ENCODE results near the gene CPSF3.
"Not testable (repeated sequence)": the region's sequence is repeated elsewhere in the genome, so short reads cannot be mapped to it uniquely, and the experiment has no call there.

The CPSF3 gene

DNA sequence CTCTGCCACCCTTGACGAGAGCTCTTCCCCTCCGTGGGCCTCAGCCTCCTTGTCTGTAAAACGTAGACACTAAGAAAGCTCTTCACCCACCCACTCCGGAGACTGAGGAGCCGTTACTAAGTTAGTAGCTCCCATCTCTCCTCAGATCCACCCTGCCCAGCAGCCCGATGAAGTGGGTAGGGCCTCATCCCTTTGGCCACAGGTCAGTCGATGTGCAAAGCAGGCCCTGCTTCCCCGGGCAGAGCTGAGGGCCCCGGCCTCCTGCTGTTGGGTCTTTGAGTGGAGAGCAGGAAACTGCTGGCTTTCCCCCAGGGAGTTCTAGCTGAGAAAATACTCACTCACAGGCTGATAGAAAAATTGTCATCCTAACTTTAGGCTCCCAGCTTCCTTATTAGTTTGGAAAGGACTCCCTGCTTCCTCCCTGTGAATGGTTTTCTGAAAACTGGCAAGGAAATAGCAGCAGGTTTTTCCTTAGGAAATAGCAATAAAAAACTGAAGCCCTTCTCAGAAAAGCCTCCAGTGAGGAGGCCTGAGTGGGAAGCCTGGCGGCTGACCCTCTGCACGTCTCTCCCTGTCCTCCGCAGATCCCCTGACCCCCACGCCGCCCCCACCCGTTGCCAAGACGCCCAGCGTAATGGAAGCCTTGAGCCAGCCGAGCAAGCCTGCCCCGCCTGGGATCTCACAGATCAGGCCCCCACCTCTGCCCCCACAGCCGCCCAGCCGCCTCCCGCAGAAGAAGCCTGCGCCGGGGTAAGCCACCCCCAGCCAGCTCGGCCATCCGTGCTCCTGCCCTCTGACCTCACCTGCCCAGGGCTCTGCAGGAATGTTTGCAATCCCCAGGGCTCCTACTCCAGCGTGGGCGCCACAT, 30.3 kb upstream of the CPSF3 start:
- Histone ChIP-seq H3K9me3 (no peaks in the 10 kb centered on the region), H3K9ac (peak overlapping the region; percentile 77), H3K4me3 (peak overlapping the region; percentile 27; the same call in 1 of the 2 replicates), H3K27ac (peak overlapping the region; percentile 88), H3K36me3 (peaks cover 86% of the 10 kb centered on the region), H4K20me1 (no peaks in the 10 kb centered on the region), H3K27me3 (no peaks in the 10 kb centered on the region), H3K4me1 (peaks cover 48% of the 10 kb centered on the region), H3K4me2 (peak overlapping the region; percentile 88)
- no peak for TF ChIP-seq Cebpa-rat (IDR thresholded peaks at IDR 0.05)

- Histone ChIP-seq H3K36me3 (peaks cover 83% of the 10 kb centered on the region), H3K9ac (no peak overlapping the region), H3K9me3 (no peaks in the 10 kb centered on the region), H3K27me3 (no peaks in the 10 kb centered on the region), H3K4me3 (no peak overlapping the region), H3K4me1 (peaks cover 59% of the 10 kb centered on the region), H3K4me2 (no peak overlapping the region), H4K20me1 (no peaks in the 10 kb centered on the region), H3K27ac (no peak overlapping the region)
- TF ChIP-seq Cebpa-rat (IDR thresholded peaks at IDR 0.05) = no peak
Measured at GRCh38 chr2:9394816-9395215, 28.6 kb upstream of the CPSF3 start.

DNA sequence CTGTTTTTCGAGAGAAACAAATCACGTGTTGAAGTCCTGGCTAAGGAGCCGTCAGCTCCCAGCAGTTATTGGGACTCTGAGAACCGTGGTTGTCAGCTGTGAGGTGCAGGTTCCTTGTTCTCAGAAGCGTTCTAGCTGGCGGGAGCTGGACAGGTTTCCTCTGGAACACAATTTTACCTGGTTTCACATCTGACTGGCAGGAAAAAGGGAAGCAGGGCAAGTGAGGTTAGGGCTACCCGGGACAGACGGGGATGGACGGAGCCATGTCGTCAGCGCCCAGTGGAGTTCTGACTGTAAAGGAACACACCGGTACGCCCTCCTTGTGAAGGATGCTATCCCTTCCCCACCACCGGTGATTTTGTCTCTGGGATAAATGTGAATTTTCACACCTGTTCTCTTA, 26.3 kb upstream of the CPSF3 start:
- Histone ChIP-seq H3K9me3 (no peaks in the 10 kb centered on the region), H3K27me3 (no peaks in the 10 kb centered on the region), H3K4me3 (no peak overlapping the region), H3K27ac (no peak overlapping the region), H3K4me2 (no peak overlapping the region), H3K9ac (no peak overlapping the region), H3K36me3 (peaks cover 77% of the 10 kb centered on the region), H3K4me1 (peaks cover 54% of the 10 kb centered on the region), H4K20me1 (no peaks in the 10 kb centered on the region)
- TF ChIP-seq Cebpa-rat (IDR thresholded peaks at IDR 0.05) = no peak

GRCh38 chr2:9398251-9398650, 25.2 kb upstream of the CPSF3 start:
- H3K4me2 ChIP-seq, H3K9me3 ChIP-seq, H3K27ac ChIP-seq, H3K27me3 ChIP-seq, H3K9ac ChIP-seq, H4K20me1 ChIP-seq, H3K4me3 ChIP-seq: not testable (repeated sequence)
- H3K36me3 ChIP-seq = peaks cover 88% of the 10 kb centered on the region
- H3K4me1 ChIP-seq = peaks cover 44% of the 10 kb centered on the region

DNA sequence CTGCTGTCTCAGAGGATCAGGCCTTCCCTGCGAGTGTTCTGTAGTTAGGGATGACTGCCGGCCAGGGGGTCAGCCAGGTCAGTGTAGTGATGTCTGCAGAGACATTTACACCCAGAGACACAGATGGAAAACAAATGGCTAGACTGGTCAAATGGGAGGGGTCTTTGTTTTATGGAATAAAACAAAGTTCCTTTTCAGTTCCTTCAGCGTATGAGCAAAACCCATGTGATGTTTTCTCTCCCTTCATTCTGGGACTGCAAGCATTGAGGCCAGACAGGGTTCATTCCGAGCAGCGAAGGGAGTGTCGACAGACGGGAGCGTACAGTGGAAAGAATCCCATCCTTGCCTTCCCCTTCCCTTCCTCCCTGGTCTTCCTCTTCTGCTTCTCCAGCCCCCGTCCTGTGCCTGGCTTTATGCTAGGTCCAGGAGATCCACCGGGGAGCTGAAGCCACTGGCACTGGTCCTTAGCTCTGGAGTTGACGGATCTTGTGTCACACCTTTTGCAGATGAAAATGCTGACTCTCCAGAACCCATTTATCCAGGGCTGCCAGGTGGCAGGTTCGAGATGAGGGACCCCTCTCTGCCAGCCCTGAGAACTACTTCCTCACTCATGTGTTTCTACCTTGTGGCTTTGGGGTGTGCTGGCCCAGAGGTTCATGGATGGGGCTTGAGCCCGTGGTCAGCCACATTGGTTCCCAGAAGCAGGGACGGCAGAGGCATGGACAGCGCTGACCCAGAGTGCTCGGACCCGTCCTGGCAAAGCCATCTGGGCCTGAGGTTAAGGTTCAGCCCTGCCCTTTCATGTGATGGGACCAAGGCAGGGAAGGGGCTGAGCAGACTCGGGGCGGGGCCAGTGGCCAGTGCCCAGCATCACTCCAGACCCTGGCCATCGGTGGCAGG, 24.3 kb upstream of the CPSF3 start:
- Histone ChIP-seq H3K9me3 (no peaks in the 10 kb centered on the region), H3K4me1 (peaks cover 37% of the 10 kb centered on the region), H3K27ac (peak overlapping the region; percentile 82), H4K20me1 (no peaks in the 10 kb centered on the region), H3K27me3 (no peaks in the 10 kb centered on the region), H3K36me3 (peaks cover 88% of the 10 kb centered on the region), H3K9ac (peak overlapping the region; percentile 48), H3K4me2 (peak overlapping the region; percentile 72), H3K4me3 (no peak overlapping the region)
- TF ChIP-seq Cebpa-rat (IDR thresholded peaks at IDR 0.05) = no peak

GRCh38 chr2:9400268-9401058, 23.0 kb upstream of the CPSF3 start:
- H3K4me3 ChIP-seq = no peak overlapping the region
- TF ChIP-seq Cebpa-rat (IDR thresholded peaks at IDR 0.05) = no peak
- no peaks in the 10 kb centered on the region for H4K20me1 ChIP-seq
- H3K4me1 ChIP-seq = peaks cover 37% of the 10 kb centered on the region
- H3K9me3 ChIP-seq = no peaks in the 10 kb centered on the region
- H3K9ac ChIP-seq = no peak overlapping the region; the same call in 1 of the 2 replicates
- peak overlapping the region; percentile 66 for H3K27ac ChIP-seq
- H3K36me3 ChIP-seq = peaks cover 85% of the 10 kb centered on the region
- no peaks in the 10 kb centered on the region for H3K27me3 ChIP-seq
- peak overlapping the region; percentile 55 for H3K4me2 ChIP-seq

DNA sequence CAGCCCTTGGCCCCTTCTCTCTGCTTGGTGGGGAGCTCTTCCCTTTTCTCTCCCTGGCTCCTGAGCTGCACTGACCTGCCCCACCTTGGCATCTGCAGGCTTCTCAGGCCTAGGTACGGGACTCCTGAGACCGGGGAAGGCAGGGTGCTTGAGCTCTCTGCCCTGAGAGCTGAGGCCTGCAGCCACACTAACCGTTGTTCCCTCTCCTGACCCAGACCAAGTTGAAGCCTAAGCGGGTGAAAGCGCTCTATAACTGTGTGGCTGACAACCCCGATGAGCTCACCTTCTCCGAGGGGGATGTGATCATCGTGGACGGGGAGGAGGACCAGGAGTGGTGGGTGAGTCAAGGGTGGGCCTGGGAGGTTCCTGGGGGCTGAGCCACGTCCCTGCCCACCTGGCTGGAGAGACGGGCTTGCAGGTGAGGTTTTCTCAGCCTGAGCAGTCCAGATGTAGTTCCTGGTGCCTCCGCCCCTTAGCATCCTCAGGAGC, 22.4 kb upstream of the CPSF3 start:
- Histone ChIP-seq H3K27me3 (no peaks in the 10 kb centered on the region), H3K9ac (no peak overlapping the region; the same call in 1 of the 2 replicates), H3K36me3 (peaks cover 83% of the 10 kb centered on the region), H3K4me2 (peak overlapping the region; percentile 55), H3K27ac (peak overlapping the region; percentile 66), H3K9me3 (no peaks in the 10 kb centered on the region), H3K4me1 (peaks cover 37% of the 10 kb centered on the region), H3K4me3 (no peak overlapping the region), H4K20me1 (no peaks in the 10 kb centered on the region)
- no peak for TF ChIP-seq Cebpa-rat (IDR thresholded peaks at IDR 0.05)

DNA sequence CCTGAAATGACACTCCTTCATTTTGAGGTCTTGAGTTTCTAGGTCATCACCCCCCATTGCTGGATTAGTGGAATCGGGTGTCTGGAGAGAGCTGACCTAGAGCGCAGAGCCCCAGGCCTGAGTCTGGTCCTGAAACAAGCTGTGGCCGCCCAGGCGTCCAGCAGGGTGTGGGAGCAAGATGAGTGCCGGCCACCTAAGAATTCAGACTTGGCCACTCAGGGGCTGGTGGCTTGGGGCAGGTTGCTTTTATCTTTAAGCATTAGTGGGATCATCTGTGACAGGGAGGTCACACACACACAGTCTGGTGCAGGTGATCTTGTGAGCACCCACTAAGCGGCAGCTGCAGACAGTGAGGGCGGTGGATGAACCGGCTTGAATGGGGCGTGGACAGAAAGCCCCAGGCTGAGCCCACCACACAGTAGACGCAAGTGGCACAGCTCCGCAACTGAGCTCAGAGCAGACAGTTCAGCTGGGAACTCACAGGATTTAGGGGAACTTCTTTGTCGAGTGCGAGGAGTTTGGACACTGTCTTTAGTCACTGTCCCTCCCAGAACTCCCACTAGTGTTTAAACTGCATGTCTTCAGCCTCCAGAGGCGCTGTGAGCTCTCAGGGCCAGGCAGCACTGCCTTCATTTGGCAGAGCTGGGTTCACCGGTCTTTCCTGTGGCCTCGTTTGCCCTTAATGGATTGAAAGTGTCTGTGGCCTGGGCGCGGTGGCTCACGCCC, 21.6 kb upstream of the CPSF3 start:
- H3K27ac ChIP-seq = peak overlapping the region; percentile 66; the same call in 1 of the 2 replicates
- H3K4me2 ChIP-seq = no peak overlapping the region
- no peak overlapping the region for H3K4me3 ChIP-seq
- peaks cover 82% of the 10 kb centered on the region for H3K36me3 ChIP-seq
- peaks cover 37% of the 10 kb centered on the region for H3K4me1 ChIP-seq
- H3K9me3 ChIP-seq = no peaks in the 10 kb centered on the region
- no peak for TF ChIP-seq Cebpa-rat (IDR thresholded peaks at IDR 0.05)
- 0 out of 2 replicates have a peak, but pooled peaks cover 1% of the 10 kb centered on the region for H4K20me1 ChIP-seq
- H3K9ac ChIP-seq = no peak overlapping the region
- no peaks in the 10 kb centered on the region for H3K27me3 ChIP-seq

DNA sequence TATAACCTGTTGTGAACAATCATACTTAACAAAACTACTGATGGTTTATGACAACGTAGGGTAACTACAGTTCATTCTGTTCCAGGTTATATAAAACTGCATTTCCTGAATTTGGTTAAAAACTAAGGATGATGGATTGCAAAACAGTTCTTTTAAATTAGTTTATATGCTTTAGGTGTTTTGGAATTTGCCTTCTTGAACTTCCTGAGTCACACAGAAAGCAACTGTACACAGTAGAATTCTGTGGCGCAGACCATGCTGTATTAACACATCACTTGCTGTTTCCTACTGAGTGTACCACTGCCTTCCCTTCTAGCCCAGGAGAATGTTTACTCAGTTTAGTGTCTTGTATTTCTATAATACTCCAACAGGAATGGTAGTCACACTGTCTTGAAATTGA, 19.5 kb upstream of the CPSF3 start:
- Histone ChIP-seq H3K36me3 (peaks cover 79% of the 10 kb centered on the region), H4K20me1 (0 out of 2 replicates have a peak, but pooled peaks cover 4% of the 10 kb centered on the region), H3K9ac (no peak overlapping the region), H3K27me3 (no peaks in the 10 kb centered on the region), H3K4me2 (no peak overlapping the region), H3K27ac (no peak overlapping the region), H3K4me3 (no peak overlapping the region), H3K4me1 (peaks cover 36% of the 10 kb centered on the region), H3K9me3 (no peaks in the 10 kb centered on the region)
- TF ChIP-seq Cebpa-rat (IDR thresholded peaks at IDR 0.05) = no peak

Measured in BLaER1 (cell line).